H9 (cell line): ENCODE results near the gene NHP2. TPM values are rescaled to one million over a fixed set of nuclear protein-coding genes. Genes with fewer than 3 reads are reported as not detected.
A peak's percentile ranks its signal among the peaks of the same experiment; 100 is the strongest.

Source experiments
- DNase-seq: peaks from one replicate; pipeline ENCODE4 v3.0.0-alpha.2; 2017
- H2AFZ ChIP-seq: one replicate; pipeline ENCODE4 v1.6.1; 2013; ENCODE audit warnings: mild to moderate bottlenecking, low read length, control low read depth, moderate library complexity
- H2AK5ac ChIP-seq: 2 replicates; pipeline ENCODE4 v1.6.1; 2013; ENCODE audit warnings: low read length, control low read depth, mixed read lengths; ENCODE audit not compliant: insufficient read length
- H2BK120ac ChIP-seq: one replicate; pipeline ENCODE4 v1.6.1; 2013; ENCODE audit warnings: low read depth, mild to moderate bottlenecking, low read length, control low read depth, inconsistent platforms; ENCODE audit not compliant: poor library complexity, severe bottlenecking
- H2BK12ac ChIP-seq: 2 replicates; pipeline ENCODE4 v1.6.1; 2013; ENCODE audit warnings: low read length, control low read depth, mixed read lengths, low read depth; ENCODE audit not compliant: insufficient read length
- H2BK15ac ChIP-seq: 2 replicates; pipeline ENCODE4 v1.6.1; 2013; ENCODE audit warnings: low read depth, low read length, control low read depth
- H2BK20ac ChIP-seq: one replicate; pipeline ENCODE4 v1.6.1; 2013; ENCODE audit warnings: low read depth, mild to moderate bottlenecking, low read length, control low read depth, inconsistent platforms; ENCODE audit not compliant: poor library complexity, severe bottlenecking
- H2BK5ac ChIP-seq: 2 replicates; pipeline ENCODE4 v1.6.1; 2013; ENCODE audit warnings: low read length, control low read depth, mixed read lengths; ENCODE audit not compliant: insufficient read length
- H3K14ac ChIP-seq: 2 replicates; pipeline ENCODE4 v1.6.1; 2013; ENCODE audit warnings: low read length, control low read depth; ENCODE audit not compliant: insufficient read depth
- H3K18ac ChIP-seq: 2 replicates; pipeline ENCODE4 v1.6.1; 2013; ENCODE audit warnings: low read depth, mild to moderate bottlenecking, mixed read lengths, low read length, control low read depth; ENCODE audit not compliant: insufficient read length
- H3K23ac ChIP-seq: 2 replicates; pipeline ENCODE4 v1.6.1; 2013; ENCODE audit warnings: low read length, control low read depth, mixed read lengths, low read depth; ENCODE audit not compliant: insufficient read length
- H3K23me2 ChIP-seq: 2 replicates; pipeline ENCODE4 v1.6.1; 2013; ENCODE audit warnings: low read depth, mild to moderate bottlenecking, mixed read lengths, low read length, control low read depth; ENCODE audit not compliant: insufficient read length, poor library complexity, severe bottlenecking
- H3K27ac ChIP-seq: 2 replicates; pipeline ENCODE4 v1.5.1; 2013; ENCODE audit warnings: low read length, control low read depth, mixed read lengths, low read depth; ENCODE audit not compliant: insufficient read length
- H3K27me3 ChIP-seq: 2 replicates; pipeline ENCODE4 v1.6.1; 2013; ENCODE audit warnings: low read length, control low read depth, inconsistent platforms; ENCODE audit not compliant: insufficient read depth
- H3K4ac ChIP-seq: 2 replicates; pipeline ENCODE4 v1.6.1; 2013; ENCODE audit warnings: low read depth, mild to moderate bottlenecking, control low read depth, inconsistent platforms, low read length, moderate library complexity
- H3K4me1 ChIP-seq: 2 replicates; pipeline ENCODE4 v1.6.1; 2013; ENCODE audit warnings: low read length, control low read depth, inconsistent platforms; ENCODE audit not compliant: insufficient read depth
- H3K4me2 ChIP-seq: 2 replicates; pipeline ENCODE4 v1.6.1; 2013; ENCODE audit warnings: low read length, control low read depth, mixed read lengths; ENCODE audit not compliant: insufficient read length, insufficient read depth
- H3K56ac ChIP-seq: 2 replicates; pipeline ENCODE4 v1.6.1; 2013; ENCODE audit warnings: low read depth, mild to moderate bottlenecking, mixed read lengths, low read length, control low read depth; ENCODE audit not compliant: insufficient read length
- H3K79me1 ChIP-seq: 2 replicates; pipeline ENCODE4 v1.6.1; 2013; ENCODE audit warnings: low read depth, mild to moderate bottlenecking, moderate library complexity, low read length, control low read depth, inconsistent platforms; ENCODE audit not compliant: insufficient read depth, poor library complexity, severe bottlenecking
- H3K79me2 ChIP-seq: 2 replicates; pipeline ENCODE4 v1.6.1; 2013; ENCODE audit warnings: low read length, control low read depth, inconsistent platforms; ENCODE audit not compliant: insufficient read depth
- H3K9ac ChIP-seq: 2 replicates; pipeline ENCODE4 v1.6.1; 2013; ENCODE audit warnings: low read length, control low read depth, mixed read lengths; ENCODE audit not compliant: insufficient read length; ENCODE audit errors: extremely low read depth
- H3K9me3 ChIP-seq: one replicate; pipeline ENCODE4 v1.6.1; 2013; ENCODE audit warnings: low read depth, low read length, inconsistent platforms; ENCODE audit not compliant: control insufficient read depth
- H3T11ph ChIP-seq: one replicate; pipeline ENCODE4 v1.6.1; 2013; ENCODE audit warnings: mild to moderate bottlenecking, low read length, control low read depth, inconsistent platforms
- H4K20me1 ChIP-seq: one replicate; pipeline ENCODE4 v1.6.1; 2013; ENCODE audit not compliant: control insufficient read depth, insufficient read length, insufficient read depth
- H4K5ac ChIP-seq: 2 replicates; pipeline ENCODE4 v1.6.1; 2013; ENCODE audit warnings: low read depth, mild to moderate bottlenecking, mixed read lengths, low read length, control low read depth; ENCODE audit not compliant: insufficient read length
- H4K8ac ChIP-seq: replicated peaks from 2 replicates; pipeline ENCODE4 v1.6.1; 2013; ENCODE audit warnings: low read length, control low read depth, mixed read lengths, low read depth; ENCODE audit not compliant: insufficient read length
- H4K91ac ChIP-seq: 2 replicates; pipeline ENCODE4 v1.6.1; 2013; ENCODE audit warnings: low read depth, mild to moderate bottlenecking, moderate library complexity, mixed read lengths, low read length, control low read depth; ENCODE audit not compliant: insufficient read length
- H3K27ac Mint-ChIP-seq, 3 experiments: 2 replicates in 2 of 3; 3 replicates in 1 of 3; pipeline ENCODE4 v1.8.0; 2020 to 2021; ENCODE audit warnings: mixed read lengths in 3 of 3, mild to moderate bottlenecking in 1 of 3, moderate library complexity in 1 of 3
- H3K27me3 Mint-ChIP-seq: 2 replicates; pipeline ENCODE4 v1.8.0; 2021; ENCODE audit warnings: low read depth, mild to moderate bottlenecking, moderate library complexity, mixed read lengths
- H3K36me3 Mint-ChIP-seq, 3 experiments: 2 replicates in 2 of 3; 3 replicates in 1 of 3; pipeline ENCODE4 v1.8.0; 2020 to 2021; ENCODE audit warnings: low read depth in 3 of 3, mixed read lengths in 3 of 3; ENCODE audit not compliant: insufficient read depth in 1 of 3
- H3K4me1 Mint-ChIP-seq, 2 experiments: 2 replicates each; pipeline ENCODE4 v1.8.0; 2020; ENCODE audit warnings: mixed read lengths in 2 of 2
- H3K4me3 Mint-ChIP-seq, 2 experiments: 2 replicates in 1 of 2; 3 replicates in 1 of 2; pipeline ENCODE4 v1.8.0; 2020 to 2021; ENCODE audit warnings: mild to moderate bottlenecking in 2 of 2, mixed read lengths in 2 of 2, moderate library complexity in 1 of 2
- H3K9me3 Mint-ChIP-seq, 2 experiments: 2 replicates in 1 of 2; 3 replicates in 1 of 2; pipeline ENCODE4 v1.8.0; 2020; ENCODE audit warnings: mild to moderate bottlenecking in 2 of 2, mixed read lengths in 2 of 2, moderate library complexity in 1 of 2
- CTCF ChIP-seq: fragments of 200-600 bp; sonication (generic); conservative IDR thresholded peaks from 3 replicates; pipeline ENCODE4 v1.8.0; 2021; ENCODE audit warnings: antibody characterized with exemption, mild to moderate bottlenecking
- WGBS: extraction: QIAGEN DNeasy Blood & Tissue Kit; methylation state at CpG from one replicate; pipeline ENCODE4 v1.1.7; 2013; ENCODE audit warnings: missing lambda C conversion rate, low lambda C conversion rate, mixed read lengths; ENCODE audit not compliant: insufficient read length; ENCODE audit errors: extremely low coverage; 5-methylcytosine and 5-hydroxymethylcytosine counted together
- total RNA-seq: library from RNA; stranded (reverse); gene quantifications from 2 replicates; pipeline ENCODE4 v1.2.1, GENCODE V29; 2021

The NHP2 gene
- total RNA-seq, 1 experiment from 2014 or later, result 232 TPM

GRCh38 chr5:178143246-178143645 lies 10.4 kb downstream of the NHP2 start:
- Histone ChIP-seq H2BK5ac (no peak overlapping the region), H3K27me3 (no peaks in the 10 kb centered on the region), H2AK5ac (no peak overlapping the region), H4K5ac (no peak overlapping the region), H3K79me2 (no peaks in the 10 kb centered on the region), H2BK20ac (no peak overlapping the region), H4K91ac (no peak overlapping the region), H3K4me2 (no peak overlapping the region), H2AFZ (no peak overlapping the region), H3T11ph (no peak overlapping the region), H3K23ac (no peak overlapping the region), H3K14ac (no peak overlapping the region), H4K20me1 (peaks cover under 1% of the 10 kb centered on the region), H3K56ac (no peak overlapping the region), H4K8ac (no peak overlapping the region), H3K23me2 (no peaks in the 10 kb centered on the region), H2BK15ac (no peak overlapping the region), H3K18ac (no peak overlapping the region), H3K79me1 (no peaks in the 10 kb centered on the region), H3K9ac (no peak overlapping the region), H2BK12ac (no peak overlapping the region), H3K9me3 (no peaks in the 10 kb centered on the region), H3K4me1 (no peaks in the 10 kb centered on the region), H2BK120ac (no peak overlapping the region), H3K4ac (no peak overlapping the region), H3K27ac (no peak overlapping the region)
- H3K4me1 Mint-ChIP-seq, result peaks cover 0 to 3% of the 10 kb centered on the region in 2 experiments; a peak in 1 of 4 replicates
- no peak for TF ChIP-seq CTCF
- WGBS, result no CpG with 5 or more reads among the region's 6 CpGs
- peaks cover 62 to 91% (median 77%) of the 10 kb centered on the region in 3 experiments; a peak in 6 of 7 replicates for H3K36me3 Mint-ChIP-seq
- H3K9me3 Mint-ChIP-seq, result no peaks in the 10 kb centered on the region
- H3K27me3 Mint-ChIP-seq, result no peaks in the 10 kb centered on the region
- no peak overlapping the region for H3K4me3 Mint-ChIP-seq
- H3K27ac Mint-ChIP-seq, result peak overlapping the region in 2 of 3 experiments; percentile 23 to 48; a peak in 2 of 7 replicates
- no peak for DNase-seq
